ENCODE measurements around the gene TBCD. TPM values are rescaled to one million over a fixed set of nuclear protein-coding genes. Genes with fewer than 3 reads are reported as not detected.

TBCD gene
- total RNA-seq, 1 donor from 2014 or later = 49.9 TPM

DNA sequence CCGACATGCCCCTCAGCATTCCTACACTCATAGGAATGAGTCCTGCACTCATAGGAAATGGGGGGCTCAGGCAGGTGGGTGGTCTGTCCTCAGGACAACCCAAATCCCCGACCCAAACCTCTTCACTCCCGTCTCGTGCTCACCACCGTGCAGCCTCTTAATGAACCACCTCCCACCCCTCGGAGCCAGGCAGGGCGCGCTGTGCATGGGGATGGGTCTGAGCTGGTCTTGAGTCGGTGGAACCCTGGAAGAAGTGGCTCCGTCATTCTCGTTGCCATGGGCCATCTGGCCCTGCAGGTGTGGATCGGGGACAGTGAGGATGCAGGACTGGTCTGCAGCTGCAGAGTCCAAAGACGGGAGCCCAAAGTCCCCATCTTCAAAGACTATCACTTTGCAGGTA, 47.0 kb upstream of the TBCD start:
- Mint-ChIP-seq H3K4me1 (peaks cover 15% of the 10 kb centered on the region), H3K4me3 (no peak overlapping the region), H3K9me3 (no peaks in the 10 kb centered on the region), H3K36me3 (ENCODE audit: low read depth) (no peaks in the 10 kb centered on the region), H3K27me3 (no peaks in the 10 kb centered on the region), H3K27ac (no peak overlapping the region)
- POLR2A ChIA-PET = no interaction called here
- DNase-seq (no peak), ATAC-seq (ENCODE audit: low read depth) (no peak)
- CTCF ChIA-PET = no interaction called here
- TF ChIP-seq, protein P1, sequence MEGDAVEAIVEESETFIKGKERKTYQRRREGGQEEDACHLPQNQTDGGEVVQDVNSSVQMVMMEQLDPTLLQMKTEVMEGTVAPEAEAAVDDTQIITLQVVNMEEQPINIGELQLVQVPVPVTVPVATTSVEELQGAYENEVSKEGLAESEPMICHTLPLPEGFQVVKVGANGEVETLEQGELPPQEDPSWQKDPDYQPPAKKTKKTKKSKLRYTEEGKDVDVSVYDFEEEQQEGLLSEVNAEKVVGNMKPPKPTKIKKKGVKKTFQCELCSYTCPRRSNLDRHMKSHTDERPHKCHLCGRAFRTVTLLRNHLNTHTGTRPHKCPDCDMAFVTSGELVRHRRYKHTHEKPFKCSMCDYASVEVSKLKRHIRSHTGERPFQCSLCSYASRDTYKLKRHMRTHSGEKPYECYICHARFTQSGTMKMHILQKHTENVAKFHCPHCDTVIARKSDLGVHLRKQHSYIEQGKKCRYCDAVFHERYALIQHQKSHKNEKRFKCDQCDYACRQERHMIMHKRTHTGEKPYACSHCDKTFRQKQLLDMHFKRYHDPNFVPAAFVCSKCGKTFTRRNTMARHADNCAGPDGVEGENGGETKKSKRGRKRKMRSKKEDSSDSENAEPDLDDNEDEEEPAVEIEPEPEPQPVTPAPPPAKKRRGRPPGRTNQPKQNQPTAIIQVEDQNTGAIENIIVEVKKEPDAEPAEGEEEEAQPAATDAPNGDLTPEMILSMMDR (IDR thresholded peaks at IDR 0.05) = no peak
- intact Hi-C loops (cut with micrococcal nuclease) = no loop called here

DNA sequence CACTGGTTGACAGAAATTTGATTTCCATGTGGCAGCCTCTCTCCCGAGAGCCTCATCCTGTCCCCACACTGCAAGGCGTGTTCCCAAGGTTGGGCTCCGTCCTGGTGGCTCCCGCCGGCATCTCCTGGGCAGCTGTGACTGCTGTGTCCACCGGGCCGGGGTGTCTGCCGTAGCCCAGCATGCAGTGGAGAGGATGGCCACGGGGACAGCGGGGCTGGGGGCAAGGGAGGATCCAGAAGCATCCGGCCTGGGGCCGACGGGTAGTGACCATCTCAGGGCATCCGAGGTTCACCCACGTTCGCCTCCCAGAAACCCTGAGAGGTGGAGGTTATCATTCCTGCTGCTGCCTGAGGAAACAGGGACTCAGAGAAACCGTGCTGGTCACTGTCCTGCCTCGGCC, 46.1 kb upstream of the TBCD start:
- Mint-ChIP-seq H3K9me3 (no peaks in the 10 kb centered on the region), H3K4me3 (no peak overlapping the region), H3K27me3 (no peaks in the 10 kb centered on the region), H3K36me3 (ENCODE audit: low read depth) (no peaks in the 10 kb centered on the region), H3K27ac (no peak overlapping the region), H3K4me1 (peaks cover 15% of the 10 kb centered on the region)
- TF ChIP-seq, protein P1 (IDR thresholded peaks at IDR 0.05) = no peak
- intact Hi-C loops (cut with micrococcal nuclease) = no loop called here
- ATAC-seq (ENCODE audit: low read depth) (no peak), DNase-seq (no peak)
- ChIA-PET CTCF (no interaction called here), POLR2A (no interaction called here)

DNA sequence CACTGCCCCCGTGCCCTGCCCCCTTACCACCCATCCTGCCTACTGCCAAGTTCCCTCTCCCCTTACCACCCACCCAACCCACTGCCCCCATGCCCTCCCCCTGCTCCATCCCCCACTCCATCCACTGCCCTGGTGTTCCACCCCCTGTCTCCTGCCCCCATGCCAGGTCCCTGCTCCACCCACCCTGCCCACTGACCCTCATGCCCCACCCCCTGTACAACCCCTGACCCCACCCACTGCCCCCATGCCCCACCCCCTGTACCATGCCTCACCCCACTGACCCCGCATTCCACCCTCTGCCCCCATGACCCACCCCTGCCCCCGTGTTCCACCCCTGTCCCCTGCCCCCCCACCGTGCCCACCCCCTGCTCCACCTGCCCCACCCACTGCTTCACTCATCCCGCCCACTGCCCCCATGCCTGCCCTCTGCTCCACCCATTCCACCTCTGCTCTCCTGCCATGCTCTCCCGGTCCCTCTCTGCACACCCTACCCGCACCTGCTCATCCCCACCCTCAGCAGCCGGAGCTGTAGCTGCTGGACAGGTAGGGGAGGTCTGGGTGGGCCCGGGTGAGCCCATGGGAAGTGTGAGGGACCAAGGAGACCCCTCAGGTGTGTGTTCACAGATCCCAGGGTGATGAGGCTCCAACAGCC, 42.7 kb upstream of the TBCD start:
- ChIA-PET CTCF (no interaction called here), POLR2A (no interaction called here)
- ATAC-seq (ENCODE audit: low read depth) (no peak), DNase-seq (no peak)
- H3K9me3 Mint-ChIP-seq = no peaks in the 10 kb centered on the region
- intact Hi-C loops (cut with micrococcal nuclease) = no loop called here
- H3K27ac Mint-ChIP-seq = no peak overlapping the region
- H3K4me1 Mint-ChIP-seq = peaks cover 15% of the 10 kb centered on the region
- TF ChIP-seq, protein P1 (IDR thresholded peaks at IDR 0.05) = no peak
- H3K4me3 Mint-ChIP-seq = no peak overlapping the region
- no peaks in the 10 kb centered on the region for H3K27me3 Mint-ChIP-seq
- no peaks in the 10 kb centered on the region for H3K36me3 Mint-ChIP-seq (ENCODE audit: low read depth)

DNA sequence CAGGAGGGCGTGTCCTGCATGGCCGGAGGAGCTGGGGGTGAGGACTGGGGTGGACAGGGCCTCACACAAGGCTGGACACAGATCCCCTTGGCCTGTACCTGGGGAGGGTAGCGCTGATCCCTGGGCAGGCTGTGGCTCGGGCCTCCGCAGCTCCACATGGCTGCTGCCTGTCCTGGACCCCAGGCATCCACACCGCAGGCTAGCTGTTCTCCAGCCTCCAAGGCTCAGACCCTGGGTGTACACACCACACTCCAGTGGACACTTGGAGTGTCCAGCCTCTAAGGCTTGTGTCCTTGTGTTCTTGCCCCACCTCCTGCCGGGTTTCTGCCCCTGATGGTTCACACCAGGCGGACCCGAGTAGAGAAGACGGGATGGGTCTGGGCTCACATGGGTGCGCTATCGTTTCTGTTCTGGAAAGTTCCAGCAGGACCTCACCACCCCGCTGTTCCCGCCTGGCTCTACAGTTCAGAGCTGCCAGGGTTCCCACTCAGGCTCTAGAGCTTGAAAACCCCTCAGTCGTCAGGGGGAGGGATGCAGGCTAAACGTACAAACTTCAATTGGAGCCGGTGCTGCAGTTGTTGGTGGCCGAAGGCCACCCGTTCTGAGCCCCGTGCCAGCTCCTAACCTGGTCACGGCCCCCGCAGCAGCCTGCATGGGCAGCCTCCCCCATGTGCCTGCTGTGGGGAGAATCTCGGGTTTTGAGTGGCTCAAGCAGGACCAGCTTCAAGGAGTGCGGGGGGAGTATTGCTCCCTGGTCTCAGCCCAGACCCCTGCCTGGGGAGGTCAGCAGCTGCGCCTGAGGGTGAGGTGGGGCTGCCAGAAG, 42.0 kb upstream of the TBCD start:
- ChIA-PET CTCF (no interaction called here), POLR2A (no interaction called here)
- no peak overlapping the region for H3K4me3 Mint-ChIP-seq
- intact Hi-C loops (cut with micrococcal nuclease) = no loop called here
- peaks cover 15% of the 10 kb centered on the region for H3K4me1 Mint-ChIP-seq
- no peaks in the 10 kb centered on the region for H3K9me3 Mint-ChIP-seq
- no peak overlapping the region for H3K27ac Mint-ChIP-seq
- DNase-seq (no peak), ATAC-seq (ENCODE audit: low read depth) (no peak)
- no peaks in the 10 kb centered on the region for H3K27me3 Mint-ChIP-seq
- TF ChIP-seq, protein P1 (IDR thresholded peaks at IDR 0.05) = no peak
- no peaks in the 10 kb centered on the region for H3K36me3 Mint-ChIP-seq (ENCODE audit: low read depth)

DNA sequence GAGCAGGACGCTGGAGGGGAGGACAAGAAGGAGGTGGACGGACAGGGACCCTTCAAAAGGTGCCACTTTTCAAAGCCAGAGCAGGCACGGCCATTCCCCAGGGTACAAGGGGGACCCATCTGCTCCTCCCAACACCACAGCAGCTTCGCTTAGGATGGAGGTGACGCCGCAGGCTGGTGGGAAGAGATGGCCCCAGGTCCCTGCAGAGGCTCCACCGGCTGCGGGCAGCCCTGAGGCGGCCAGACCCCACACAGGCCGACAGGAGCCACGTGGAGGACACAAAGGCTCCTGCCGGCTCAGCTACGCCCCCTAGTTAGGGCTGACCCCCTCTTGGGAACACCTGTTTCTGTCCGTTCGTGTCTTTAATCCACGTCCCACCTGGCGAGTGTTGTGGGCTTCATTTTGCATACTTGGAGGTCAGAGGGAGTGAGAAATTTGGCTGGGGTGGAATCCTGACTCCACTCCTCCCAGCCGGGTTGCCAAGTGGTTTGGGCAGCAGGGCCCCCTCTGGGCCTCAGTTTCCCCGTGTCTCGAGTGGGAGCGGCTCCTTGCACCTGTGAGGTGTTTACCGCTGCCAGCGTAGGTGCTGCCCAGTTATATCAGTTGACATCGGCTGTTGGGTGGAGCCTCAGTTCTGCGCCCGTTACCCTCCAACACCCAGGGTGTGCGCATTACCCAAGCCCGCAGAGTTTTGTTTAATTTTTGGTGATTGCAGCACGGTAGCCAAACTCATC, 41.2 kb upstream of the TBCD start:
- Mint-ChIP-seq H3K9me3 (no peaks in the 10 kb centered on the region), H3K27ac (no peak overlapping the region), H3K4me1 (peaks cover 15% of the 10 kb centered on the region), H3K36me3 (ENCODE audit: low read depth) (no peaks in the 10 kb centered on the region), H3K4me3 (no peak overlapping the region), H3K27me3 (no peaks in the 10 kb centered on the region)
- no peak for ATAC-seq (ENCODE audit: low read depth)
- POLR2A ChIA-PET = no interaction called here
- intact Hi-C loops (cut with micrococcal nuclease) = no loop called here
- no peak for DNase-seq
- TF ChIP-seq, protein P1 (IDR thresholded peaks at IDR 0.05) = no peak
- CTCF ChIA-PET = no interaction called here

Data from activated B cell treated with CpG ODN at 0.5 μM for 24 hours (primary cell).